GM21723 (cell line): Measurements from ENCODE around the gene KIF1C.
A peak's percentile ranks its signal among the peaks of the same experiment; 100 is the strongest.

Experiments
- ATAC-seq: cut with Tn5 transposase; IDR thresholded peaks from one replicate; pipeline ENCODE4 v1.9.1; 2021; ENCODE audit warnings: mild to moderate bottlenecking, moderate library complexity; ENCODE audit not compliant: unreplicated experiment

Gene KIF1C

DNA sequence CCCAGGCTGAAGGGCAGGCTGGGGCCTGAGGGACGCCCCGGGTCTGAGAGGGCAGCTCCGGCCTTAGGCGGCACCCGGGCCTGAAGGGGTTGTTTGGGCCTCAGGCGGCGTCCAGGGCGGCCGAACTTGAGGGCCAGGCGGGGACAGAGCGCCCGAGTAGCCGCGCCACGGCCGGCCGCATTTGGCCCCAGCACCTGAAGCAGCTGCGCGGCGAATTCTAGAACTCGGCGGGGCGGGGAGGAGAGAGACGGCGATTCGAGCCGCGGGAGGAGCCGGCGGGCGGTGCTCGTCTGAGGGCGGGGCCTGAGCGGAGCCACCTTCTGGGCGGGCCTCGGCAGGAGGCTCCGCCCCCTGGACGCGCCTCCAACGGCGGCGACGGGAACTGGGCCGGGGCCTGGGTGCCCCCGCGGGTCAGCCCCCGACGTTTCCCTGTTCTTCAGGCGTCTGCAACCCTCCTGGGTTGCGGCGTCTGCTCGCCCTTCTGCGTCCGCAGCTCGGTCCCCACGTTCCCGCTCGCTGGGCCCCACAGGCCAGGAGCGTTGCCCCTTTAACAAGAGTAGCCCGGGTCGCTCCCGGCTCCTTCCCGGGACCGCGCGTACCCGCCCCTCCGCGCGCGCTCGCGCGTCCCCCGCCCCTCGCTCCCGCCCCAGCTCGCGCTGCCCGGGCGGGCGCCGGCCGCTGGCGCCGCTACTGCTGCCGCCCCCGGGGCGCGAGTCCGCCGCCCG, at the start of gene KIF1C, which contains the start of gene INCA1:
Gene KIF1C (plus strand): TSS at position 649 of the 725 bp plus-strand sequence. CDS start 2,297 bp downstream, outside the sequence.
Gene INCA1 (minus strand): TSS at position 221 of the 725 bp plus-strand sequence. CDS start 3,085 bp downstream, outside the sequence.
- ATAC-seq, result peak; percentile 85

DNA sequence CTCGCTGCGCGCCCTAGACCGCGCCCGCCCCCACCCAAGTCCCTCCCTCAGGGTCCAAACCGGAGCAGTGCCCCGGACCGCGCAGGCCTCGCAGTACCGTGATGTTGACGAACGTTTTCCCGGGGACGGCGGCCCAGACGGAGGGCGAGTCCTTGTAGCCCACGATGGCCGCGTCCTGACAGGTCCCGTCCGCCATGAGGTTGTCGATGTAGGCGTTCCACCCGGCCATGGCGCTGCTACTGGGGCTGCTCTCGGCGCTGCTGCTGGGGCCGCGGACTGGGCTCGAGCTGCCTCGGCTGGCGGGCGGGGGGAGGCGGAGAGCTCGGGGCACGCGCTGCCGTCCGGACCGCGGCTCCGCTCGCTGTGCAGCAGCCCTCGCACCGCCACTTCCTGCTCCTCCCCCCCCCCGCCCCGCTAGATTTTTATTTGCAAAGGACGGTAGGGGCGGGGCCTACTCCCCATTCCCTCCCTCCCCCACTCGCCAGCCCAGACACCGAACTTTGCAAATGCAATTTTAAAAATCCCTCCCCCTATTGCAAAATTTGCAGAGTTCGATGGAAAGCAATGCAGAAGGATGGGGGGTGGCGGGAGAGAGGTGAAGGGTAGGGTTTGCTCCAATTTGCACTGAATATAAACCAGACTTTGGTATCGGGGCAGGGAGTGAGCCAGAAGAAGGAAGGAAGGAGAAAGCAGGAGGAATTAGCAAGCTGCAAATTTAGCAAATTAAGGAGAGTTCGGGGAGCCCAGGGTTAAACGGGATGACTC, 49.4 kb upstream of the KIF1C start, which contains the start of gene PFN1:
Gene PFN1 (minus strand): TSS at position 365 of the 765 bp plus-strand sequence. CDS start 136 bp downstream, at position 229.
- ATAC-seq, result peak; percentile 15

DNA sequence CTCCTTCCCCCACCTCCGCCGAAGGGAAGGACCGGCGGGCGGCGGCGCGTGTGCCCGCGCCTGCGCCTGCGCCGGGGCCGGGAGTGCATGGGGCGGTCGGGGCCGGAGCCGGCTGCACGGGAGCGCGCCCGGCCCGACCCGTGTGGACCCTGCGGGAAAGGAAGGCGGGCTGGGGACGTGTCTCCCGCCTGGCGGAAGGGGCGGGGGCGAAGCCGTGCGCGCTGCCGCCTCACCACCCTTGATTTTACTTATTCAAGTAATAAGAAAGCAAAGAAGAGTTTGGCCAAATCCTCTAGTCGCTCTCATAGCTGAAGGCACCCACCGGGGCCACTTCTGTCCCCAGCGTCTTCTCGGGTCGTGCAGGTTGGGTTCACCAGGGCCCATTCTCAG, 48.8 kb upstream of the KIF1C start:
- peak; percentile 29 for ATAC-seq

DNA sequence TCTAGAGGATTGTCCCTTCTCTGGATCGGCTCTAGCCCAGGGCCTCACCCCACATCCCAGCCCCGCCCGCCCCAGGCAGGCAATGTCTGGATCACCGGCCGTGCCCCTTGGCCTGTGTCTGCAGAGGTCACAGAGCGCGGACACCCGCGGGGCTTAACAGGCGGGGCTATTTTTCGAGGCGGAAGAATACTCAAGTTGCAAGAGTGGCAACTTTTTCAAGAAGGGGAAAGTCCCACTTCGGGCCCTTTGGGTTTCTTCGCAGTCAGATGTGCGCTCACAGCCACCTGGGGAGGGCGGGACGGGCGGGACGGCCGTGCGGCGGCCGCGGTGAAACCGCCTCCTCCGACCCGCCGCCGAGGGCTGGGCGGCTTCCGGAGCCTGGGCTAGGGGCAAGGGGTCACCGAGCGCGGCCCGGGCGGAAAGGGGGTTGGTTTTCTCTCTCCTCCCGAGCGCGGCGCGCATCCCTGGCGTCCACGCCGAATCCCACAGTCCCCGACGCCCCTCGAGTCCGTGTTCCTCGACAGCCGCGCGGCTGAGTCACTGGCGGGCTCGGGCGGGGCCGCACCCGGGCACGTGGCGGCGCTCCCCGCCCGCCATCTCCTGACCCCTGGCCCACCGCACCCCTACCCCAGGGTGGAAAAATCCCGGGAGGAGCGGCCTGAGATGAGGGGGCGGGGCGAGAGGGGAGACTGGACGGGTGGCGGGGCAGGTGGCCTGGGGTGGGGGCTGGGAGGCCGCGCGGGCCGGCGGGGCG, 48.3 kb upstream of the KIF1C start:
- ATAC-seq, result peak; percentile 26

DNA sequence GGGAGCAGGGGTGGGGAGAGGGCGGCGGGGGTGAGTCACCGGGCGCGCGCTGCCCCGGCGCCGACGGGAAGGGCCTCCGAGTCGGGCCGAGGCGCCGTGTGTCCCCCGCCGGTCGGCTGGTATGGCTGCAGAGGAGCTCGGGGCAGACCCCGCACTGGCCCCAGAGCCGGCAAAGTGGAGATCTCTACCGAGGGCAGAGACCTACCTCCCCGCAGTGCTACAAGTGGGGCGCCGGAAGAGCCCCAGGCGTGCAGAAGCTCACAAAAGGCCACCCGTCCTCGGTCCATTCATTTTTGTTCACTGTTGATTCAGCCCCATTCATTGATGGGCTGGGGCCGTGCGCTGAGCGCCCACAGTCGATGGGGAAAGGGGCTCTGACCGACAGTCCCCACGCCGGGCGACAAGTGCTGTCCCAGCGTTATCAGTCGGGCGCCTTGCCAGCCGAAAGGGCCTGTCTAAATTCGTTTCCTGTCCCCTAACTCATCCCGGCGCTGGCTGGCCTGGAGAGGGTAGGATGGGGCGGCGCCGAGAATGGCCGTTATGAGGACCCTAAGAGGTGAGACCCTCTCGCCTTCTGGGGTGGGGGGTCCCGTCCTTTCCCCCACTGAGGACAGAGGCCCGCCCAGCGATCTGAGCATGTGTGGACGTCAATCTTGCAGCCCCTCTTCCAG, 47.5 kb upstream of the KIF1C start:
- peak; percentile 12 for ATAC-seq

DNA sequence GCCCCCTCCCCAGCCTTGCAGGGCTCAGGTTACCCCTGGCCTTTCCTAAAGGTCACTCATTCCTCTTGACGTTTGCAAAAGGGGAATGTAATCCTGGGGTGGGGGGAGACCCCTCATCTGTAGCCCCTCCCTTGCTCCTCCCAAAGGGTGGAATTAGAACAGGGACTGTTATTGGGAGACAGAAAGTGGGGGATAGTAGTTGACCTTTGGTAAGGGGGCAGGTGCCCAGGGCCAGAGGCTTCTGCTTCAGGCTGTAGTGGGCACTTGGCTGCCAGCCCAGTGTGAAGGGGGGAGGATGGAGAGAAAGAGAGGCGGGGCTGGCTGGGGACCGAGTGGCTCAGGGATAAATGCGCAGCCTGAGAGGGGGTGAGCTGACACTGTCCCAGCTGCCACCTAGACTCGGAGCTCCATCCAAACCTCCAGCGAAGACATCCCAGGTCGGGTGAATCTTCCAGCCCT, 47.0 kb upstream of the KIF1C start, which contains the start of gene ENO3:
Gene ENO3 (plus strand): TSS at position 374 of the 459 bp plus-strand sequence. CDS start 711 bp downstream, outside the sequence.
- ATAC-seq, result no peak

DNA sequence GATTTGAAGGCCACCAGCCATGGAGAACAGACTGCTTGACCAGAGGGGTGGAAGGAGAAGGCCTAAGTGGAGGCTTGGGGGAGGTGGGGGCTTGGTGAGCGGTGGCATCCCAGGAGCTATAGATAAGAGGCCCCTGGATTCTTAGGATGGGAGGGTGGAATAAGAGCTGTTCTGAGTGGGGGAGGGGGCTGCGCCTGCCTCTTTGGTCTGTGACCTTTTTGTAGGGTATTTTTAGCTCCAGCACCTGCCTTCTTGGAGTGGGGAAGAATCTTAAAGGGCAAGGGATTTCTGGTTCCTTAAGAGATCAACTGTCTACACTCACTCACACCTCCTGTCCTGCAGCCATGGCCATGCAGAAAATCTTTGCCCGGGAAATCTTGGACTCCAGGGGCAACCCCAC, 46.3 kb upstream of the KIF1C start:
- no peak for ATAC-seq

DNA sequence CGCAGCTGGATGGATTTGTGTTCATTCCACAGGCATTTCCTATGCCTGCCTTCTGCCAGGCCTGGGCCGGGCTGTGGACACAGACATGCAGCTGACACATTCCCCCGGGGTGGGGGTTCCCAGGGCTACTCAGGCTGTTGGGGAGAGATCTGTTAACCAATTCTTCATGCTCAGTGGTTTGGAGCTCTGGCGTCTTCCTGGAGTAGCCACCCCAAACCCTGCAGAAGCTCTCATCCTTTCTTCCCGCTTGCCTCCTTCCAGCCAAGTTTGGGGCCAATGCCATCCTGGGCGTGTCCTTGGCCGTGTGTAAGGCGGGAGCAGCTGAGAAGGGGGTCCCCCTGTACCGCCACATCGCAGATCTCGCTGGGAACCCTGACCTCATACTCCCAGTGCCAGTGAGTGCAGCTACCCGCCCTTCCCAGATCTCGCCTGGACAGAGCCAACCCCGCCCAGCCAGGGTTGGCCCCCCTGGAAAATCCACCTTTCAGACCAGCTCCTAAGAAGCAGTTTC, 44.2 kb upstream of the KIF1C start:
- ATAC-seq, result no peak

DNA sequence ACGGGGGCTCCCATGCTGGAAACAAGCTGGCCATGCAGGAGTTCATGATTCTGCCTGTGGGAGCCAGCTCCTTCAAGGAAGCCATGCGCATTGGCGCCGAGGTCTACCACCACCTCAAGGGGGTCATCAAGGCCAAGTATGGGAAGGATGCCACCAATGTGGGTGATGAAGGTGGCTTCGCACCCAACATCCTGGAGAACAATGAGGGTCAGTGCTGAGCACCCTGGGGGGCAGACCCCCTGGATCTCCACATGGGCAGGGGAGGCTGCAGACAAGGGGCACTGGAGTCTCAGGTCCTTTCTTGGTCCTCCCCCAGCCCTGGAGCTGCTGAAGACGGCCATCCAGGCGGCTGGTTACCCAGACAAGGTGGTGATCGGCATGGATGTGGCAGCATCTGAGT, 42.7 kb upstream of the KIF1C start:
- ATAC-seq, result no peak

DNA sequence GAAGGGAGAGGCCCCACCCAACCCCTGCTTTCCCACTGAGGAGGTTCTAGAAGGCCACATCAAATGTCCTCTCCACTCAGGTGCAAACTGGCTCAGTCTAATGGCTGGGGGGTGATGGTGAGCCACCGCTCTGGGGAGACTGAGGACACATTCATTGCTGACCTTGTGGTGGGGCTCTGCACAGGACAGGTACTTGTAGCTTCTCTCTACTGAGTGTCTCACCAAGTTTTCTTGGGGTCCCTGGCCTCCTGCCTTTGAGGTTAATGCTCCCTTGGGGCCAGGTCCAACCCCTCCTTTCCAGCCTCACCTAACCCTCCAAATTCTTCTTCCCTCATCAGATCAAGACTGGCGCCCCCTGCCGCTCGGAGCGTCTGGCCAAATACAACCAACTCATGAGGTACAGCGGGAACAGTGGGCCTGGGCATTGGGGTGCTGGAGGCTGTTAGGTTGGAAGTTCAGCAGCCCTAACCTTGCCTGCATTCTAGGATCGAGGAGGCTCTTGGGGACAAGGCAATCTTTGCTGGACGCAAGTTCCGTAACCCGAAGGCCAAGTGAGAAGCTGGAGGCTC, 41.2 kb upstream of the KIF1C start:
- ATAC-seq, result no peak

DNA sequence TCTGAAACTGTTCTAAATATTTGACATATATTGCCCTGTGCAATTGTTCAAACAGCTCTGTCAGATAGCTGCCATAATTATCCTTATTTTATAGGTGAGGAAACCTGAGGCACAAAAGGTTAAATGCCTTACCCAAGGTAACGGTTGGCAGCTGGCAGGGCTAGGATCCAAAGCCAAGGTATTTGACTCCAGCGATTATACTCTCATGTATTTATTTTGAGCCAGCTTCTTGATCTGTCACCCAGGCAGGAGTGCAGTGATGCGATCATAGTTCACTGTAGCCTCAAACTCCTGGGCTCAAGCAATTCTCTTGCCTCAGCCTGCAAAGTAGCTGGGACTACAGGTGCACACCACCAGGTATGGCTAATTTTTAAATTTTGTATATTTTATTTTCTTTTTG, 39.6 kb upstream of the KIF1C start:
- no peak for ATAC-seq

DNA sequence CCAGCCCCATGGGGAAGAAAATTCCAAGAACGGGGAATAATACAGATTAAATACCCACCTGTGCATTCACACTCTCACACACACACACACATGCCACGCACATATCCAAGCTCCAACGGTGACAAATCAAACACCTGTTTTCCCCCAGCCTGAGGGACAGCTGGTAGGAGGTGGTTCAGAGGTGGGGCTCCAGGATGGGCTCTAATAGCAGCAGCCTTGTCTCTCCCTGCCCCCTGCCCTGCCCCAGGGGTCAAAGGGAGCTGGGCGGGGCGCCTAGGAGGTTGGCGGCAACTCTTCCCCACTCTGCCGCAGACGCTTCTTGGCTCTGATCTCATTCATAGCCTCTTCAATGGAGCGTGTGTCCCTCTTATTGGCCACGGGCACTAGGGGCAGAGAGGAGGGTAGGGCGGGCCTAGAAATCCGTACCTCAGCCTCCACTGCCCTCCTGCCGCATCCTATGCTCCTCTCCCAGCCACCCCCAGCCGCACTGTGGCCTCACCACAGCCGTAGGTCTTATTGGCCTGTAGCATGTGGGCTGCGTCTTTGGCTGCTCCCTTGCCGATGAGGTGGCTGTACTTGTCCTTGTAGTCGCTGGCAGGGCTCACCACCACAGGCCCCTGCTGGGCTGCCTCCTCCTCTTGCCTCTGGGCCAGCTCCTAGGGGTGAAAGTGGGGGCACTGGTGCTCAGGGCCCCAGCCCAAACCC, 38.3 kb upstream of the KIF1C start:
- ATAC-seq, result no peak

DNA sequence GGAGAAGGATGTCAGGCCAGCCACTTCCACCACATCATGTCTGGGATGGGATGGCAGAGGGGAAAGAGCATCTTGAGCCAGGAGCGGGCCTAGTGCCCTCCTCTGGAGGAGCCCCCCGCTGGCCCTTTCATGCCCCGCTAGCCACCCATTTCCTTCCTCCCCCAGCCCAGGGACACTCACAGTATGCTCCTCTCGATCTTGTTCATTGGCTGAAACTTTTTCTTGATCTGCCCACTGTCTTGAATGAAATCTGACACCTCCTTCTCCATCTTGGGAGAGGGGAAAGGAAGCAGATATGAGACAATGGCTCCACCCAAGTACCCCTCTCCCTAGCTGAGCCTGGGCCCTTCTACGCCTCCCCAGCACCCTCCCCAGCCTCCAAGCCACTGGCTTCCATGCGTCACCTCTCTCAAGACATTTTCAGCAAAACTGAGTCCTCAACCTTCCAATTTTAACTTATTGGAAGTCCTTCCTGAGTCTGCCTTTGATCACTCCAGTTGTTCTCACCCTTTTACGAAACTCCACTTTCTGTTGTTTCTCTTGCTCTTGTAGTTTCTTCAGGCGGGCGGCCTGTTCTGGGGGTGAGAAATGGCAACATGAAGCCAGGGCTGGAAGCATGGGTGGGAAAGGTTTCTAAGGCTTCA, 37.3 kb upstream of the KIF1C start:
- ATAC-seq, result no peak

DNA sequence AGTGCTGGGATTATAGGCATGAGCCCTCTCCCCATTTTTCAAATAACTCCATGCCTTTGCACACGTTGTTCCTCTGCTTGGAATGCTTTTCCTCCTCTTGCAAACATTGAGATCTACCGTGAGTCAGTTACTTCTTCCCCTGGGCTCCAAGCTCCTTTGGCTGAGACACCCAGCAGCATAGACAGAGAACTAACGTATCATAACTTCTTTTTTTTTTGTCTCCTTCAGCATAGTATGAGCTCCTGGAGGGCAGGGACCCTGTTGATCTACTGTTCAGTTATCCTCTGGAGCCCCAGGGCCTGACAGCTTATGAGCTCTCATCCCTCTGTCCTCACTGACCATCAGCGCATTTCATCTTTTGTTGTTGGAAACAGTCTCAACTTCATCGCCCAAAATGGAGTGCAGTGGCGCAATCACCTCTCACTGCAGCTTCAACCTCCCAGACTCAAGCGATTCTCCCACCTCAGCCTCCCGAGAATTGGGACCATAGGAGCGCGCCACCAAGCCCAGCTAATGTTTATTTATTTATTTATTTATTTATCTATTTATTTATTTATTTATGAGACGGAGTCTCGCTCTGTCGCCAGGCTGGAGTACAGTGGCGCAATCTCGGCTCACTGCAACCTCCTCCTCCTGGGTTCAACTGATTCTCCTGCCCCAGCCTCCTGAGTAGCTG, 32.3 kb upstream of the KIF1C start:
- no peak for ATAC-seq

DNA sequence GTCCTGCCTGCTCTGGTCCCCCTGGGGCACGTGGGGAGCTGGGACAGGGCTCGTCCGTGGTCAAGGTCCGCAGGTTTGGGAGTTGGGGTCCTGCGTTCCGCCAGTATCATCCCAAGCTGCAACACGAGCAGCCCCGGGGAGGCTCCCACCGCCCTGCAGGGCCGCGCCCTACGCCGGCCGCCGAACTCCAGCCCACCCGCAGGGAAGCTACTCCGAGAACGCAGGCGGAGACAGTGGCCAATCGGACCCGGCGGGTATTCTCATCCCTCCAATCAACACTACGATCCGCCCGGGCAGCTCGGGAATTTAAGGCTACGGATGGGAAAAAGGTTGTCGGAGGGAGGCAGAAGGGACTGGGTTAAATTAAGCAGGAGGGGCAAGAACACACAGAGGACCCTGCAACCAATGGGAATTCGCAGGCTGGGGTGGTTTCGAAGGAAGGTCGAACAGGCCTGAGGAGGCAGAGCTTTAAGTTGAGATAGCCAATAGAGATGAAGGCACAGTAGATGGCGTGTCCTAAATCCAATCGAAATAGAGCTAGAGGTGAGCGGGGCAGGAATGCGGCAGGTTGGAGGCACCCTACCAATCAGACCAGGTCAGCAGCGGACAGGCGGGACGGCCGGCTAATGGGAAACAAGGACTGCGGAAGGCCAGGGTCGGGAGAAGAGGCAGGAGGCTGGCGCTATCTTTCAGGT, 30.8 kb upstream of the KIF1C start:
- peak; percentile 78 for ATAC-seq

DNA sequence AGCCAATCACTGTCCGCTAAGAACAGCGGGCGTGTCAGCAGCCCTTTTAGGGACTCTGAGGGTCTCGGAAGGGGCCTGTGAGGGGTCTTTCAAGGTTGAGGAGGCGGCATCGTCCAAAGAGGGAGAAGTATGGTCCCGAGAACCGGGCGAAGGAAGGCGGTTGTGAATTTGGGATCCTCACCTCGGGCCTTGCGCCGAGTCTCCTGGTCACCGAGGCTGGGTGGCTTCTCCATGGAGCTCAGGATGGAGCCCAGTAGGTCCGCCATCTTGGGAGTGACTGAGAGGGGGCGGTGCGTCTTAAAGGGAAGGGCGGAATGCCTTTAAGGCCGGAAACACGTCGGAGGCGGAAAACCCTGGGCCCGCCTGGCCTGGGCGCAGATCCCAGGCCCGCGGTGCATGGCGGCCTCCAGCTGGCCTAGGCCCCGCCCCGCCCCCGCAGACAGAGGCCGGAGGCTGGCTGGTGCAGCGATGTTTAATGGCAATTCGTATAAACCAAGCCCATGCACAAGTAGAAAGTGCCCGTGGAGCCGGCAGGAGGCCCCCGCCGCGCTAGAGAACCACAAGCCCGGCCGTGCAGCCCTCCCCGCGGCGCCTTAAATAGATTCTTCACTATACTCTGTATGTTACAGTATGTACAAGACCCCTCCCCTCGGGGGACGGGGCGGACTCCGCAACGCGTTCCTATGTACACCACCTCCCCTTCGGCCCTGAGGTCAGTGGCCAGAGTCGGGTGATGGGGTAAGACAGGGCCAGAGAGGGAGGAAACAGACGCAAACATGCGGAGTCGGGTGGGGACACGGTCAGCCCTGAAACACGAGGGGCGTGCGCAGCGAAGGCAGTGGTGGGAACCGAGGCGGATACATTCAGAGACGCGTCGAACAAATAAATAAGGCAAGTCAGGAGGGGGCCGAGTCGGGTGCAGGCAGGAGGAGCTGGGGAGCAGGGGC, 29.9 kb upstream of the KIF1C start, which contains the start of gene SPAG7:
Gene SPAG7 (minus strand): TSS at position 279 of the 947 bp plus-strand sequence. CDS start 13 bp downstream, at position 266.
- ATAC-seq, result peak; percentile 65
